Stimulated activated CD8-positive, alpha-beta memory T cell treated with anti-CD3 and anti-CD28 coated beads, Interleukin-7, amount 100 ng/mL, for 4 hours (primary cell): ENCODE results near the gene KL.

ENCODE experiments used
- DNase-seq, 2 donors: peaks; one replicate each; pipeline ENCODE4 v3.0.0-alpha.2; 2020; ENCODE audit warnings: low read depth in 2 of 2

KL gene

GRCh38 chr13:33037673-33038072 lies 21.4 kb downstream of the KL start:
- no peak for DNase-seq

DNA sequence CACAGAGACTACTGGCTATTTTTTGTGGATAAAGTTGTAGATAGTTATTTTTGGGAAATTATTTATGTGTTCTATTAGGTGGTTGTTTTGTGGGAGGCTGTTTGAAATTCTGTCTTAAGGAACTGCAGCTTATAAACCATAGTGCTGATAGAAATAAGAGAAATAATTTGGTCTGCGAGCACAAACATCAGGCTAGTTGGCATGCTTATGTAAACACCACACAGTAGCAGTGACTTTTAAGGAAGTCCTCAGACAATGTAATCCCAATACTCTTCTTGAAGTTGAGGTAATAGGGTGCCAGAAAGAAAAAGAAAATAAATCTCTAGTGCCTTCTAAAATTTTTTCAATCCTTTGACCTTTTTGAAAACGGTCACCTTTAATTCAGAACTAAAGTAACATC lies 23.9 kb downstream of the KL start:
- DNase-seq: no peak

- no peak for DNase-seq
These were observed 29.8 kb downstream of the KL start for GRCh38 chr13:33045851-33046592.

GRCh38 chr13:33050161-33050560 lies 33.9 kb downstream of the KL start:
- no peak for DNase-seq

DNA sequence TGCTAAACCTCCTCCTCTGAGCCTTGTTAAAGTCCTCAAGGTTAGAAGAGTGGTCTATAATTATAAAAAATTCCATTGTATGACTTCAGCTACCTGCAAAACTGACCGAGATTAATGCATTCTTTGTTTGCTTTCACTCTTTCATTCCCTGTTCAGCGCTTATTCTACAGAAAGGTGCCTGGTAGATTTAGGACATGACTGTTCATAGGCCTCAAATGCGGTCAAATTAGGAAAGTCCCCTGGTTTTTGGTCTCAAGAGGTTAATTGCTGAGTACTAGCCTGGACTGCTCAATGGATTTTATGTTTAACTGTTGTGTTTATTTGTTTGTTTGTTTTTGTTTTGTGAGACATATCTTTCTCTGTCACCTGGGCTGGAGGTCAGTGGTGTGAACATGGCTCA lies 35.4 kb downstream of the KL start:
- DNase-seq: no peak

- no peak for DNase-seq
These were observed 36.5 kb downstream of the KL start for GRCh38 chr13:33052506-33053280.

DNA sequence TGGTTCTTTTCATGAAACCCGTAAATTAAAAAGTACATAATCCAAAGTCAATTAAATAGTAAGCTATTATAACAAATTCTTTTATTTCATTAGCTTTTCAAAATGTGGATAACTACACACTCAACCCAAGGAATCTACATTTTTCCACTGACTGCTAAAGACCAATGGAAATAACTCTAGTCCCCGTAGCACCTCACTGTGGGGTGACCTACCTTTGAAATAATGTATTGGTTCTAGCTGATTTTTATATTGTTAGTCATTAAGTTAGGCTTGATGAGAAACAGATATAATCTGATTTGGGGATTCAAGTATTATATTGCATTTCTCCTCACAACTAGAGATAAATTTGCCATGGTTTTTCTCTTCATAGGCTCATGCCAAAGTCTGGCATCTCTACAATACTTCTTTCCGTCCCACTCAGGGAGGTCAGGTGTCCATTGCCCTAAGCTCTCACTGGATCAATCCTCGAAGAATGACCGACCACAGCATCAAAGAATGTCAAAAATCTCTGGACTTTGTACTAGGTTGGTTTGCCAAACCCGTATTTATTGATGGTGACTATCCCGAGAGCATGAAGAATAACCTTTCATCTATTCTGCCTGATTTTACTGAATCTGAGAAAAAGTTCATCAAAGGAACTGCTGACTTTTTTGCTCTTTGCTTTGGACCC lies 37.3 kb downstream of the KL start:
- DNase-seq: no peak

DNA sequence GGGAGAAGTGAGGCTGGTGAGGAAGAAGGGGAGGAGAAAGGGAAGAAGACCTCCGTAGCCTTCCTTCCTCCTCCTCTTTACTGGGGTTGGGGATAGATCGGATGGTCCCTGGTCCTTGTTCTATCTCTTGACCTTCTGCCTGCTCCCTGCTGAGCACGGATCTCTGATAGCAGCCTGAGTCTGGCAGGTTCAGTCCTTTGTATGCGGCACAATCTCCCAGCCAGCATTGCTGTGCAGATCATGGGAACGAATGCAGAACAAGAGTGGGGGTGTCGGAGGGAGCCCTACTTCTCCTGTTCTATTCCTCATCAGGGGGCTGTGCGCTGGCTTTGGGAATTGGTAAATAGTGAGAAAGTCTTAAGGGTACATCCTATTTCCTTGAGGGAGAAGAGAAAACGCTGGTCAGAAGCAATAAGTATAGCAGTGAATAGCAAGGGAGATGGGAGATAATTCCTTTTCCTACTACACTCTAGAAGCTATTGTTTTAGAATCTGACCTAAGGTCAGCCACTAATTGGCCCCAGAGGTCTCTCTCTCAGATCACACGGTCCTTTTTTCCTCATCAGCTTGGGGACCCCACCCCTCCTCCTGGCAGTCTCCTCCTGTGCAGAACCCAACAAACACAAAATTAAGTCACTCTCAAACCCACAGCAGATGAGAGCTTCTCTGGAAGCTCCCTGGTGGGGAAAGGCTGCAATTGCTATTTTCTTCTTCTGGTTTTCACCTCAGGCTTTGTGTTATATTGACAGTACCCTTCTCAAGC lies 41.0 kb downstream of the KL start:
- DNase-seq: no peak

- DNase-seq: no peak
These were observed 42.6 kb downstream of the KL start for GRCh38 chr13:33058776-33059327.

- no peak for DNase-seq
These were observed 44.6 kb downstream of the KL start for GRCh38 chr13:33060815-33061214.

DNA sequence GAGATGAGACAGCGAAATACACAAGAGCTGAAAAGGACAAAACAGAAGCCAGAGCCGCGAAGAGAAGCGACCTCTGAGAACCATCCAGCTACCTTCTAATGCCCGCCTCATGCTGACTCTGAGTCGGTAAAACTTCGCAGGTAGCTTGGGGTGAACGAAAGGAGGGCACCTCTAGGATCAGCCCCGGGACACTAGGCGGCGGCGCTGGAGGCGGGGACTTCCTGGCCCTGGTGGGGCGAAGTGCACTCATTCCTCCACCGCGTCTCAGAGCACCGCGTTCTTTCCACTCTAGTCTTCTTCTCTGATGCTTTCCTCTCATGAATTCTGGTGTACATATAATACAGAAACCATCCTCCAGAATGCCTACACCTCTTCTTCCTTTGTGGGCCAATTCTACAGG lies 50.1 kb downstream of the KL start:
- DNase-seq: no peak

- no peak for DNase-seq
These were observed 53.1 kb downstream of the KL start for GRCh38 chr13:33069365-33069764.

GRCh38 chr13:33070713-33071112 lies 54.5 kb downstream of the KL start:
- DNase-seq: no peak

GRCh38 chr13:33072282-33072681 lies 56.1 kb downstream of the KL start:
- DNase-seq: no peak

- no peak for DNase-seq
These were observed 56.5 kb downstream of the KL start for GRCh38 chr13:33072759-33073158.

GRCh38 chr13:33073338-33073737 lies 57.1 kb downstream of the KL start:
- DNase-seq: no peak

GRCh38 chr13:33076001-33076992 lies 60.1 kb downstream of the KL start:
- DNase-seq: no peak

GRCh38 chr13:33078263-33078662 lies 62.0 kb downstream of the KL start:
- no peak for DNase-seq

DNA sequence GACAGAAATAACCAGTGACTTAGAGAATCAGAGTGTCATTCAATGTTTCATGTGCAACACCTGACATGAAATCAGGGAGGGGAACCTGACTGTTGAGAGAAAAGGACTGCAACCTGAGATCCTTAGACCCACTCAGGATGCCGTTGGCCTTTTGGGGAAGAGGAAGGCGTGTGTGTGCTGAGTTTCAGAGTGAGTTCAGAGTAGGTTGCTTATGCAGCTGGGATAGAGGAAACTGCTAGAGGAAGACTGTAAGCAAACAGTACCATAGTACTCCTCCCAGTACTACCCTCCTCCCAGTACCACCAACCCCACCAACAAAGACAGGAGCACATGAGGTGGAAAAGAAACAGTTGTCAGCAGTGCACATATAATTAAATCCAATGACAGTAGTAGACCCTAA lies 63.7 kb downstream of the KL start:
- no peak for DNase-seq

DNA sequence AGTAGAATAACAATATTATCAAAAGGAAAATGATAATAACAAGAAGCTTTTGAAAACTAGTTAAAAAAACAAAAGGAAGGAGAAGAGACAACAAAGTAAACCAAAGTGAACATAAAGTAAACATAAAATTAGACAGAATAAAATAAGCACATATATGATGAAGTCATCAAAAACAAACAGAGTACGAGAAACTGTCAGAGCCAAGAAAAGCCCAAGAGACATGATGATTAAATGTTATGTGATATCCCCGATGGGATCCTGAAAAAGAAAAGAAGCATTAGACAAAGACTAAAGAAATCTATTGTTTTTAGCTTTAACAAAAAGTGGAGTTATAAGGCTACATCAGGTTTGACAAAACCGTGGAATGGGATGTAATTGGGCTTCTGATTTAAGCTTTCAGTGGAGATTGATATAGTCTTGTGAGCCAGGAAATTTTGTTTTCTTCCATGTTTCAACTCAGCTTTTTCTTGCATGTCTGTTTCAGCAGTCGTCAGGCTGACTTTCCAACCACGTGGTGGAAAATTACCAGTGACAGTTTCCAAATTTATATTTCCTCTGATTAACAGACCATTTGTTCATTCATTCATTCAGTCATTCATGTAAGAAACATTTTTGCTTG lies 64.9 kb downstream of the KL start:
- DNase-seq: no peak
